Testis (tissue), 3 donors: ENCODE data around the gene USP15. TPM values are rescaled to one million over a fixed set of nuclear protein-coding genes. Genes with fewer than 3 reads are reported as not detected.
"Not testable (repeated sequence)": the region's sequence is repeated elsewhere in the genome, so short reads cannot be mapped to it uniquely, and the experiment has no call there.

Experiments used
- DNase-seq: peaks from one replicate; pipeline ENCODE4 v3.0.0-alpha.2; 2019
- H3K27ac ChIP-seq, 2 donors: fragments of 200-600 bp; sonication (generic); one replicate each; pipeline ENCODE4 v1.5.1; 2019
- H3K27me3 ChIP-seq: fragments of 200-600 bp; sonication (generic); one replicate; pipeline ENCODE4 v1.5.1; 2019
- H3K36me3 ChIP-seq: fragments of 200-600 bp; sonication (generic); one replicate; pipeline ENCODE4 v1.5.1; 2017; ENCODE audit warnings: low read depth; ENCODE audit errors: missing control alignments
- H3K4me1 ChIP-seq: fragments of 200-600 bp; sonication (generic); one replicate; pipeline ENCODE4 v1.5.1; 2019
- H3K4me3 ChIP-seq, 2 donors: fragments of 200-600 bp; sonication (generic); one replicate each; pipeline ENCODE4 v1.5.1; 2017 to 2019
- H3K9me3 ChIP-seq: fragments of 200-600 bp; sonication (generic); one replicate; pipeline ENCODE4 v1.5.1; 2017
- CTCF ChIP-seq, 3 experiments: fragments of 450-650 bp in 2 of 3; fragments of 200-600 bp in 1 of 3; sonication (generic) in 1 of 3; IDR thresholded peaks; one replicate each; pipeline ENCODE4 v1.5.1; 2016 to 2019; ENCODE audit warnings: antibody characterized with exemption in 3 of 3, mild to moderate bottlenecking in 2 of 3, moderate library complexity in 1 of 3
- POLR2A ChIP-seq: fragments of 450-650 bp; IDR thresholded peaks from one replicate; pipeline ENCODE4 v1.6.1; 2017; ENCODE audit warnings: antibody characterized with exemption, mild to moderate bottlenecking, moderate library complexity
- WGBS, 2 donors: methylation state at CpG; one replicate each; pipeline ENCODE4 v1.1.5; 2018; 5-methylcytosine and 5-hydroxymethylcytosine counted together
- intact Hi-C: fragments of 100-400 bp; cut with DNase I; formaldehyde crosslinking; loops from one replicate; pipeline ENCODE4 v1.15.1; 2023; ENCODE audit warnings: low total_unique reads
- polyA plus RNA-seq: library from polyadenylated mRNA; stranded (reverse); fragments of 350-450 nt; fragmentation: Illumina TruSeq; extraction: RNeasy Lipid Tissue Mini Kit (QIAGEN cat#74804); gene quantifications from one replicate; pipeline ENCODE4 v1.2.3, GENCODE V29; 2014; ENCODE audit warnings: low read depth, low replicate concordance; ENCODE audit not compliant: insufficient read depth
- total RNA-seq, 2 donors: library from RNA; depleted of rRNA; stranded (reverse); fragments of >200 nt; gene quantifications; one replicate each; pipeline ENCODE4 v1.2.3, GENCODE V29; 2016

Gene USP15
- total and polyA plus RNA-seq, 3 donors from 2014 or later: 66.1 to 146 (median 128) TPM

- H3K27ac ChIP-seq: no peak overlapping the region
- H3K4me3 ChIP-seq: no peak overlapping the region
- no peaks in the 10 kb centered on the region for H3K36me3 ChIP-seq
- H3K4me1 ChIP-seq: no peaks in the 10 kb centered on the region
- TF ChIP-seq POLR2A (no peak), CTCF (IDR thresholded peaks at IDR 0.05) (no peak)
- 60 to 94% methylated on average over 1 of the region's 1 CpG for whole genome bisulfite sequencing, 2 donors
- no peaks in the 10 kb centered on the region for H3K9me3 ChIP-seq
- no peak for DNase-seq
- intact Hi-C loops: no loop called here
- no peaks in the 10 kb centered on the region for H3K27me3 ChIP-seq
Observed at GRCh38 chr12:62351326-62351725, 91.1 kb downstream of the USP15 start.

GRCh38 chr12:62361048-62361447 lies 100.8 kb downstream of the USP15 start:
- no peak for TF ChIP-seq CTCF (IDR thresholded peaks at IDR 0.05)
- no peak for TF ChIP-seq POLR2A
- H3K27me3 ChIP-seq: no peaks in the 10 kb centered on the region
- no peaks in the 10 kb centered on the region for H3K36me3 ChIP-seq
- intact Hi-C loops: no loop called here
- 71 to 77% methylated on average over 2 of the region's 2 CpGs for WGBS, 2 donors
- no peaks in the 10 kb centered on the region for H3K9me3 ChIP-seq
- no peak overlapping the region for H3K27ac ChIP-seq
- no peaks in the 10 kb centered on the region for H3K4me1 ChIP-seq
- no peak for DNase-seq
- H3K4me3 ChIP-seq: no peak overlapping the region

GRCh38 chr12:62363506-62363905 lies 103.3 kb downstream of the USP15 start:
- H3K4me3 ChIP-seq: no peak overlapping the region
- WGBS, 2 donors: 88 to 89% methylated on average over 4 of the region's 4 CpGs
- H3K36me3 ChIP-seq: no peaks in the 10 kb centered on the region
- TF ChIP-seq POLR2A (no peak), CTCF (IDR thresholded peaks at IDR 0.05) (no peak)
- no peak for DNase-seq
- no peaks in the 10 kb centered on the region for H3K27me3 ChIP-seq
- H3K4me1 ChIP-seq: no peaks in the 10 kb centered on the region
- no peaks in the 10 kb centered on the region for H3K9me3 ChIP-seq
- intact Hi-C loops: no loop called here
- no peak overlapping the region for H3K27ac ChIP-seq

- H3K27me3 ChIP-seq, H3K4me1 ChIP-seq, H3K9me3 ChIP-seq, H3K27ac ChIP-seq, H3K36me3 ChIP-seq, H3K4me3 ChIP-seq, intact Hi-C loops, DNase-seq: not testable (repeated sequence)
- 93 to 100% methylated on average over 1 of the region's 1 CpG for WGBS, 2 donors
Observed at GRCh38 chr12:62364697-62365096, 104.5 kb downstream of the USP15 start.

- H3K9me3 ChIP-seq, H3K4me1 ChIP-seq, H3K4me3 ChIP-seq, H3K27ac ChIP-seq, intact Hi-C loops, DNase-seq, H3K36me3 ChIP-seq, H3K27me3 ChIP-seq: not testable (repeated sequence)
- 100% methylated on average over 1 of the region's 1 CpG for WGBS, 2 donors
Observed at GRCh38 chr12:62365846-62366245, 105.6 kb downstream of the USP15 start.

GRCh38 chr12:62368430-62369223 lies 108.4 kb downstream of the USP15 start:
- 94 to 95% methylated on average over 3 of the region's 3 CpGs for WGBS, 2 donors
- intact Hi-C loops: not testable (repeated sequence)

More at GRCh38 chr12:62368430-62369223, 108.4 kb downstream of the USP15 start:
- not testable (repeated sequence) for H3K36me3 ChIP-seq, H3K27me3 ChIP-seq, H3K4me1 ChIP-seq, H3K27ac ChIP-seq, H3K9me3 ChIP-seq, DNase-seq, H3K4me3 ChIP-seq
